LHCN-M2 (cell line): ENCODE measurements around the gene ZNF497. TPM values are rescaled to one million over a fixed set of nuclear protein-coding genes. Genes with fewer than 3 reads are reported as not detected.
"Not testable (repeated sequence)": the region's sequence is repeated elsewhere in the genome, so short reads cannot be mapped to it uniquely, and the experiment has no call there.

Experiments
- DNase-seq: peaks from one replicate; pipeline ENCODE4 v3.0.0-alpha.2; 2012; ENCODE audit warnings: low read depth
- total RNA-seq: library from RNA; depleted of rRNA; stranded (reverse); fragments of >200 nt; gene quantifications from 2 replicates; pipeline ENCODE4 v1.2.3, GENCODE V29; 2014

ZNF497 gene
- total RNA-seq, 1 experiment from 2014 or later = 1.1 TPM

- DNase-seq = no peak
Observed at GRCh38 chr19:58394821-58395219, 32.3 kb upstream of the ZNF497 start.

DNA sequence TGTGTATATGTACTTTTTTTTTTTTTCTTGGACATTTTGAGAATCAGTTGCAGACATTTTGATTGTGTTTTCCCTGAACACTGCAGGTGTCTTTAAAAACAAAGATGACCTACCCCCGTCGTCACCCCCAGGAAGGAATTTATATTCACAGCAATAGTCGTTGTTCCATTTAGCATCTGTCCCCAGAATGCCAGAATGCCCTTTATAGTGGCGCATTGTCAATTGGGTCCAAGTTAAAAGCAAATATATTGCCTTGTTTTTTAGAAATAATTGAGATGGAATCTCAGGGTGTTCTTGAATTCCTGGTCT is 31.1 kb upstream of the ZNF497 start:
- DNase-seq = no peak

DNA sequence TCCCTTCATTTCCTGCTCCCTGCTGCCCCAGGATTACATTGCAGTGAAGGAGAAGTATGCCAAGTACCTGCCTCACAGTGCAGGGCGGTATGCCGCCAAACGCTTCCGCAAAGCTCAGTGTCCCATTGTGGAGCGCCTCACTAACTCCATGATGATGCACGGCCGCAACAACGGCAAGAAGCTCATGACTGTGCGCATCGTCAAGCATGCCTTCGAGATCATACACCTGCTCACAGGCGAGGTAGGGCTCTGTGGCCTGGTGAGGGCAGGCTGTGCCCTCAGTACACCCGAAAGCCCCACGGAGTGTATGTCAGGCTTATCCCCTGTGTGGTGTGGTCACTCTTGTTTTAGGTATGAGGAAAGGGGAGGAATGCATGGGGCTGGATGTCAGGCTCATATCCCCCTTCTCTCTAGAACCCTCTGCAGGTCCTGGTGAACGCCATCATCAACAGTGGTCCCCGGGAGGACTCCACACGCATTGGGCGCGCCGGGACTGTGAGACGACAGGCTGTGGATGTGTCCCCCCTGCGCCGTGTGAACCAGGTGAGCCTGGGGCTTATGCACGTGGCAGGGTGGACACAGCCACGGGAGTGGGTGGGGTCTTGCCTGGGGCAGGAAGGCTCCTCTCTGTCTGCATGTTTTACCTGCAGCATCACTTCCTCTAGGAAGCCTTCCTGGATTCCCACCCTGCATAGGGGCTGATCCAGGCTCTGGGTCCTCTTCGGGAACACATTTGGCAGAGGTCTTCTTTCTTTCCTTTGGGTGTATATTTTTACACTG is 30.6 kb upstream of the ZNF497 start:
- DNase-seq = no peak

DNA sequence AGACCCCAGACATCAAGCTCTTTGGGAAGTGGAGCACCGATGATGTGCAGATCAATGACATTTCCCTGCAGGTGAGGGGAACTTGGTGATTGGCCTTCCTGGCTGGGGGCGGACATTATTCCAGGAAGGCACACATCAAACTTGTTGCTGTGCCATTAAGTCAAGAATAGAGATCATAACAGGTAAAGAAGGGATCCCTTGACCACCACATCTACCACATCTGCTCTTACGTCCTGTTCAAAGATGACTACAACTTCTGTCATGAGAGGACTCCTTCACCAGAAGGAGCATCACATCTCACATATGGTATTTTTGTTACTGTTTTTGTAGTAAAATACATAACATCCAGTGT is 25.6 kb upstream of the ZNF497 start:
- DNase-seq = no peak

GRCh38 chr19:58387338-58388174 is 25.0 kb upstream of the ZNF497 start:
- DNase-seq = peak; percentile 55

- DNase-seq = peak; percentile 99
Observed at GRCh38 chr19:58386576-58387337, 24.2 kb upstream of the ZNF497 start, which contains the start of gene RPS5. TSS of gene RPS5 (plus strand) at chr19:58387269. CDS start at chr19:58388138, 869 bp downstream.

DNA sequence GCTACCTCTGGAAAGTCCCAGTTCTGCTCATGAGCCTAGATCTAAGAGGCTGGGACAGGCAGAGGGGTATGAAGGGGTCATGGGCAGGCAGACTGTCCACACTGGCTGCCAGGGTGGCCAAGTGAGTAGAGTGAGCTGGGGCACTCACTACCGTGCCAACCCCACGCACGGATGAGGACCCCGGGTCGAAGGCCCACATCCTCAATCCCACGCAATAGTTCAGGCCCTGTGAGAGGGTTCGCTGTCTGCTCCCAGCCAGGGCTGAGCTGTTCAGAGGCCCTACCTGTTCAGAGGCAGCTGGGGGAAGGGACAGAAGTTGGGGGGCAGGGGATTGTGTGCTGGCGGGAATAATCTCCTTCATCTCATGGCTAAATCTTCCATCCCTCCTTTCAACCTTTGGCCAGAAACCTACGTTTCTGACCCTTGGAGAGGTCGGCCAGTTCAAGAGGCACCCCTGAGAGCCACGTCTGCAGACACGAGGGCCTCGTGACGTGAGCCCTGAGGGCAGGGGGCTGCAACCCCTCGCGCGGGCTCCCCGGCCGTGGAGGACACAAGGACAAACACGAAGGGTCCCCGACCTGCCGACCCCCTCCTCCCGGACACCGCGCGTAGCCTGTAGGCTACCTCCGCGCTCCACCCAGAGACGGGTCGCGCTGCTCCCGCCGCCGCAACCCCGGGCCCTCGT is 23.5 kb upstream of the ZNF497 start:
- DNase-seq = no peak

GRCh38 chr19:58385313-58385890 is 22.9 kb upstream of the ZNF497 start:
- no peak for DNase-seq

DNA sequence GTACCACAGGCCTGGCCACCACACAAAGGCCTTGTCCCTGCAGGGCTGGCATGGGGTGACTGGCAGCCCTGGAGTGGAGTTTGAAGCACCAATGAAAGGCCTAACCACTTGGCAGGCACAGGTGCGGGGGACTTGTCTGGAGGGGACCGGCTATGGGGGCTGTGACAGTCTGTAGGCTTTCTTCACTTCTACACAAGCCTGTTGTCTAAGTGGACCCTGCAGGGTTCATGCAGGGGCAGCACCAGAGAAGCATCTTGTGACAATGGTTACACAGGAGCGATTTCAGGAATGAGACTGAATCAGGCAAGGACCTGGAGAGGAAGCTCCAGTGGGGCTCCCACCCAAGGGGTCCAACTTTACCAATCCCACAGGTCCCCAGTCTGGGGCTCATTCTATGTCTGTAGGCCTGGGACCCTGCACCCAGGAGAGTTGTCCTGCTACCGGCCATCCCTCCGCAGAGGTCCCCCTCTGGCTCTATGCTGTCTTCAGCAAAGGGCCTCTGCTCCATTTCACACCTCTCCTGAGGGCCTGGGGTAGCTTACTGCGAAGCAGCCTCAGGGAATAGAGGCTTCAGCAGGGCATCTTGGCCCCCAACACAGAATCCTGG is 20.5 kb upstream of the ZNF497 start:
- no peak for DNase-seq

DNA sequence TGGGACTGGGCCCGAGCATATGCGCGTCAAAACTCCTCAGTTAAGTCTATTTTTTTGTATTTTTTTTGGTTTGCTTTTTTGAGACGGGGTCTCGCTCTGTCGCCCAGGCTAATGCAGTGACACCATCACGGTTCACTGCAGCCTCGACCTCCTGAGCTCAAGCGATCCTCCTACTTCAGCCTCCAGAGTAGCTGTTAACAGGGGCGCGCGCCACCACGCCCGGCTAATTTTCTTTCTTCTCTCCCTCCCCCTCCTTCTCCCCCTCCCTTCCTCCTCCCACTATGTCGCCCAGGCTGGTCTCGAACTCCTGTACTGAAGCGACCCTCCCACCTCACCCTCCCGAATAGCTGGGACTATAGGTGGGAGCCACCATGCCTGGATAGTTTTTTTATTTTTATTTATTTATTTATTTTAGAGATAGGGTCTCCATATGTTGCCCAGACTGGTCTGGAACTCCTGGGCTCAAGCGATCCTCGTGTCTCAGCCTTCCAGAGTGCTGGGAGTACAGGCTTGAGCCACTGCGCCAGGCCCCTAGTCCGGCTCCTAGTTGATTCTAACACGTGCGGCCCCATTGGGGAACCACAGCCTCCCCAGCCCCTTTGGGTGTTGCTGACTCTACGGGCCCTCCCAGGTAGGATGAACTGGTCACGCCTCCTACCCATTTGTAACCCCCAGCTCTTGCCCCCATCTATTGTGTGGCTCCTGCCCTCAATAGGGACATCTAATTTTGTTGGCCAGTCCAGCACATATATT is 19.1 kb upstream of the ZNF497 start:
- no peak for DNase-seq

DNA sequence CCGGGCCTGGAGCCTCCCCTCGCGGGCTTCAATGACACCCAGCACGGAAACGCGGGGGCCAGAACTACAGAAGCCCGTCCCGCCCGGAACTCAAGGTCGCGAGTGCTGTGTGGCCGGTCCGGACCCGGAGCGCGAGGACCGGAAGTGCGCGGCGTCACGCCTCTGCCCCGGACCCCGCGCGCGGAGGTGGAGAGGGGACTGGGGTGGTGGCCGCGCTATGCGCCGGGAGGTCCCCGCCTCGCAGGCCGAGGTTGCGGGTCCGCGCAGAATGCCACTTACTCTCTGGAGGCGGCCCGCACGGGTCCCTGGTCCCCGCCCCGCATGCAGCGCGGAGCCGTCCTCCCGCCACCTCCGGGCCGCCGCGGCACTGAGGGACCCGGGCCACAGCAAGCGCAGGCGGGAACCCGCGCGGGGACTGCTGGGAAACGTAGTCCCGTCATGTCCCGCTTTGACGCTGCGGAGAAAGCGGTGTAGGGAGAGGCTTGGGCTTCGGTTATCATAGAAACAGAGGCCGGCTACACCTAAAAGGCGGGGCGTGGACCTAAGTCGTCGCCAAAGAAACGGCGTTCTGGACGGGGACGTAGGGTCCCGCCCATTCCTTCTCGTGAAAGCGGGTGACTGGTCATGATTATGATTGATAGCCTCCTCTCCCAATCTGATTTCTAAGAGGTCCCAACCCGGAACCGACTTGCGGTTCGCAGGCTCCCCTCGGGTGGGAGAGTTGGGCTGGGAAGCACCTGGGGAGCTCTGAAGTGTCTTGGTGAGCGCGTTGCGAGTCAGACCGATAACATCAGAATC is 18.3 kb upstream of the ZNF497 start, which contains the start of gene ZNF837:
TSS of gene ZNF837 (minus strand) at position 369 of the 798 bp plus-strand sequence. CDS start 11,698 bp downstream, outside the sequence.
- peak; percentile 100 for DNase-seq

DNA sequence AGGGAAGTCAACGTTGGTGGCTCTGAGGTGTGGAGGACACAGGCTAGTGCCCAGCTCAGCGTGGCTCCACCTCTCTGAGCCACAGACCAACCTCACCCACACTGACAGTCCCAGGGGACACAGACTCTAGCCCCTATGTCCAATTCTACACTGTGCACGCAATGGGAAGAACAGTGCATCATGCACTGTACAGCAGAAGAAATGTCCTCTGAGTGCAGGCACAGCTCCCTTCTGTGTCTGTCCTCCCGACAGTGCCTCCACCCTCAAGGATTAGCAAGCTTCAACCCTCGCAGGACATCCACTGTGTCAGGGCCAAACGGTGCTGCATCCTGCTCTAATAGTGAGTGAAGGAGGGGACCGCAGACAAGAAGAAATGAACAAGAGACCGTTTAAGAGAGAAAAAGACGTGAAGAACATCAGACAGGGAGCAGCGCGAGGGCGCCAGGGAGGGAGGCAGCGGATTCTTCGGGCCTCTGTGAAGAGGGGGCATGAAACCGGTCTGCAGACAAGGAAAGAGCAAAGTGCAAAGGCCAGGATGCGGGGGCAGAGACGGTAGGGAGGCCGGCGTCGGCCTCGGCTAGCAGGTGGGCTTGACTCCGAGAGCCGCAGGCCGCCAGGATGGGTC is 17.6 kb upstream of the ZNF497 start:
- no peak for DNase-seq

DNA sequence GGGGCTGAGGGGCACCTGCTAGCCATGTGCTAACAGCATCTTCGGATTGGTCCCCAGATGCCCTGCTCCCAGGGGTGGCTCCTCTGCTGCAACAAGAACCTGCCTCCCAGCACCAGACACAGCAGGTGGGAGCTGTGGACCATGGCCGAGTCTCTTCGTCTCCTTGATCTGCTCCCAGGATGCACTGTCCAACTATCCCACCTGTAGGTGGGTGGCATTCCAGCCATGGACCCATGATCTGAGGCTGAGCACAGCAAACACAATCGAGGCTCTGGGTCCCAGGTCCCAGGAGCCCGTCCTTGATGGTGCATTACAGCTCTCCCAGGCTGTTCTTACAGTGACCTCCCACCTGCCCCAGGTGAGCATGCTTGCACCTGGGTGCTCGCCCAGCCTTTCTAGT is 16.7 kb upstream of the ZNF497 start:
- no peak for DNase-seq

GRCh38 chr19:58376724-58377123 is 14.2 kb upstream of the ZNF497 start:
- DNase-seq = not testable (repeated sequence)

DNA sequence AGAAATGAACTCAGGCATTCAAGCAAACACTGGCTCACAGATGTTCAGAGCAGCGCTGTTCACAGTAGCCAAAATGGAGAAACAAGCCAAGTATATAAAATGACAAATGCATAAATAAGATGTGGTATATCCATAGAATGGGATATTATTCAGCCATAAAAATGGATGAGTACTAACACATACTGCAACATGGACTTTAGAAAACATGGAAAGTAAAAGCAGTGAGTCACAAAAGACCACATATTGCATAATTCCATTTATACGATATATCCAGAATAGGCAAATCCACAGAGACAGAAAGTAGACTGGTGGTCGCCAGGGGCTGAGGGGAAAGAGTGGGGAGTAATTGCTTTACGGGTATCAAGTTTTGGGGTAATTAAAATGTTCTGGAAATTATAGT is 11.6 kb upstream of the ZNF497 start:
- no peak for DNase-seq

- DNase-seq = no peak
Observed at GRCh38 chr19:58372311-58373133, 10.0 kb upstream of the ZNF497 start.

GRCh38 chr19:58368561-58369360 is 6.2 kb upstream of the ZNF497 start:
- DNase-seq = no peak
